B cell (primary cell): ENCODE data around the gene TRPC3. TPM values are rescaled to one million over a fixed set of nuclear protein-coding genes. Genes with fewer than 3 reads are reported as not detected.

Experiments
- ATAC-seq: fragments of 200-7000 bp; cut with Tn5 transposase; one replicate; pipeline ENCODE4 v1.10.0; 2021; ENCODE audit warnings: low read depth, mild to moderate bottlenecking, moderate number of reproducible peaks, moderate library complexity
- CTCF ChIA-PET: fragments of 350-600 bp; sonication (Branson Sonifier 250); formaldehyde crosslinking; loops from one replicate; lab custom pipeline; 2021; ENCODE audit warnings: antibody characterized with exemption, inconsistent platforms; lab: Charles Lee
- POLR2A ChIA-PET: fragments of 350-600 bp; sonication (Branson Sonifier 250); formaldehyde crosslinking; loops from one replicate; lab custom pipeline; 2021; ENCODE audit warnings: antibody characterized with exemption; lab: Charles Lee
- DNase-seq: peaks from one replicate; pipeline ENCODE4 v3.0.0; 2013
- H2AFZ ChIP-seq: 2 replicates; pipeline ENCODE4 v1.6.1; 2012; ENCODE audit warnings: mild to moderate bottlenecking, low read depth, low read length; ENCODE audit not compliant: insufficient read depth, poor library complexity, severe bottlenecking
- H3K27ac ChIP-seq, 2 donors: 1 replicate in 1 of 2; 2 replicates in 1 of 2; pipeline ENCODE4 v1.5.1; 2012 to 2013; ENCODE audit warnings: low read length in 2 of 2, mild to moderate bottlenecking in 2 of 2, moderate library complexity in 1 of 2
- H3K27me3 ChIP-seq, 4 experiments: fragments of 200-600 bp in 1 of 4; sonication (generic) in 1 of 4; replicated peaks in 1 of 4; 1 replicate in 2 of 4; 2 replicates in 2 of 4; pipeline versions ENCODE4 v1.6.1 to v1.7.0; 2013 to 2016; ENCODE audit warnings: low read length in 3 of 4, mild to moderate bottlenecking in 2 of 4, mixed read lengths in 1 of 4, moderate library complexity in 1 of 4; ENCODE audit not compliant: insufficient read depth in 4 of 4, control insufficient read depth in 3 of 4; ENCODE audit errors: control extremely low read depth in 1 of 4
- H3K36me3 ChIP-seq, 2 experiments: replicated peaks in 1 of 2; 1 replicate in 1 of 2; 2 replicates in 1 of 2; pipeline versions ENCODE4 v1.6.1 to v1.7.1; 2013; ENCODE audit warnings: low read length in 1 of 2; ENCODE audit not compliant: insufficient read depth in 2 of 2, control insufficient read depth in 1 of 2; ENCODE audit errors: control extremely low read depth in 1 of 2, extremely low read depth in 1 of 2
- H3K4me1 ChIP-seq, 2 donors: fragments of 200-600 bp in 1 of 2; sonication (generic) in 1 of 2; 1 replicate in 1 of 2; 2 replicates in 1 of 2; pipeline versions ENCODE4 v1.5.1 to v1.6.1; 2013 to 2017; ENCODE audit warnings: low read length in 2 of 2; ENCODE audit not compliant: control insufficient read depth in 2 of 2, insufficient read depth in 2 of 2
- H3K4me2 ChIP-seq: replicated peaks from 2 replicates; pipeline ENCODE3; 2012; ENCODE audit warnings: mild to moderate bottlenecking, low read depth, low read length; ENCODE audit not compliant: poor library complexity, severe bottlenecking
- H3K4me3 ChIP-seq, 5 experiments: fragments of 200-600 bp in 1 of 5; sonication (generic) in 1 of 5; 1 replicate in 3 of 5; 2 replicates in 2 of 5; pipeline versions ENCODE4 v1.5.1 to v1.7.0; 2011 to 2016; ENCODE audit warnings: low read length in 4 of 5, mild to moderate bottlenecking in 4 of 5, low read depth in 2 of 5, control low read depth in 1 of 5, moderate library complexity in 1 of 5; ENCODE audit not compliant: insufficient read depth in 1 of 5; ENCODE audit errors: control extremely low read depth in 1 of 5, extremely low read depth in 1 of 5
- H3K79me2 ChIP-seq: fragments of 200-600 bp; sonication (generic); one replicate; pipeline ENCODE4 v1.6.0; 2016; ENCODE audit warnings: low read length; ENCODE audit not compliant: control insufficient read depth, insufficient read depth
- H3K9ac ChIP-seq: fragments of 200-600 bp; sonication (generic); 2 replicates; pipeline ENCODE4 v1.6.1; 2017; ENCODE audit warnings: mild to moderate bottlenecking, low read length, moderate library complexity
- H3K9me3 ChIP-seq, 3 donors: one replicate each; pipeline versions ENCODE4 v1.6.1 to v1.7.1; 2013; ENCODE audit warnings: low read length in 2 of 3; ENCODE audit not compliant: control insufficient read depth in 2 of 3, insufficient read depth in 1 of 3; ENCODE audit errors: control extremely low read depth in 1 of 3
- H4K20me1 ChIP-seq: 2 replicates; pipeline ENCODE4 v1.6.0; 2012; ENCODE audit warnings: mild to moderate bottlenecking, low read length; ENCODE audit not compliant: insufficient read depth, control insufficient read depth, poor library complexity, severe bottlenecking
- H3K27ac Mint-ChIP-seq: one replicate; pipeline ENCODE4 v1.8.0; 2021; ENCODE audit warnings: mixed read lengths
- H3K27me3 Mint-ChIP-seq: one replicate; pipeline ENCODE4 v1.8.0; 2021; ENCODE audit warnings: mixed read lengths
- H3K4me1 Mint-ChIP-seq: one replicate; pipeline ENCODE4 v1.8.0; 2021; ENCODE audit warnings: mixed read lengths
- H3K4me3 Mint-ChIP-seq: one replicate; pipeline ENCODE4 v1.8.0; 2021; ENCODE audit warnings: mixed read lengths
- H3K9me3 Mint-ChIP-seq: one replicate; pipeline ENCODE4 v1.8.0; 2022; ENCODE audit warnings: mixed read lengths; ENCODE audit not compliant: insufficient read depth
- EZH2 ChIP-seq: IDR thresholded peaks from 2 replicates; pipeline ENCODE4 v1.6.1; 2012; ENCODE audit warnings: borderline replicate concordance, low read depth, mild to moderate bottlenecking, moderate library complexity, low read length; ENCODE audit not compliant: insufficient read depth, poor library complexity, severe bottlenecking
- WGBS: methylation state at CpG from one replicate; pipeline ENCODE4 v1.1.5; 2013; ENCODE audit warnings: missing lambda C conversion rate; ENCODE audit not compliant: insufficient coverage; 5-methylcytosine and 5-hydroxymethylcytosine counted together
- intact Hi-C: fragments of 100-400 bp; cut with micrococcal nuclease; formaldehyde crosslinking; loops from one replicate; pipeline ENCODE4 v1.10.0; 2022
- polyA plus RNA-seq: library from polyadenylated mRNA; depleted of rRNA; stranded (reverse); fragments of >200 nt; gene quantifications from 2 replicates; pipeline ENCODE4 v1.2.3, GENCODE V29; 2012
- total RNA-seq, 2 donors: library from RNA; stranded (reverse); fragments of 120-200 nt in 1 of 2; gene quantifications; 1 replicate in 1 of 2; 2 replicates in 1 of 2; pipeline versions ENCODE4 v1.2.3 to v1.2.4, GENCODE V29; 2013 to 2022
- TF ChIP-seq, protein P1 (sequence below): fragments of 200-600 bp; IDR thresholded peaks from one replicate; pipeline ENCODE4 v1.8.0; 2022; ENCODE audit warnings: antibody characterized with exemption, mild to moderate bottlenecking

The TRPC3 gene
- total and polyA plus RNA-seq, 2 donors (not counting 1 experiment from before 2014, with no cell fraction given): not detected

DNA sequence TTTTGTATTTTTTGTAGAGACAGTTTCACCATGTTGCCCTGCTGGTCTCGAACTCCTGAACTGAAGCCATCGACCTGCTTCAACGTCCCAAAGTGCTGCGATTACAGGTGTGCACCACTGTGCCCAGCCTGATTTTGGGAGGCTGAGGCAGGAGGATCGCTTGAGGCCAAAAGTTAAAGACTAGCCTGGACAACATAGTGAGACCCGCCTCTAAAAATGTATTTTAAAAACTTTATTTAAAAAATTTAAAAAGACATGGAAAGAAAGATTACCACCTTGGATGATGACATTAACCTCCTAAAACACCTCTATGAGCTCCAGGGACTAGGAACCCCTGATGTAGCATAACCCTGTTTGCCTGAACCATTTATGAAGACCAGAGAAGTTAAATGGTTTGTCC is 75.8 kb downstream of the TRPC3 start:
- Histone ChIP-seq H3K9ac (no peak overlapping the region), H3K36me3 (no peaks in the 10 kb centered on the region), H3K4me2 (no peak overlapping the region), H4K20me1 (no peaks in the 10 kb centered on the region), H3K9me3 (peaks cover 0 to 1% (median 0%) of the 10 kb centered on the region in 3 donors), H3K27me3 (peaks cover 0 to 41% (median 20%) of the 10 kb centered on the region in 4 experiments), H3K27ac (no peak overlapping the region), H3K79me2 (no peaks in the 10 kb centered on the region), H2AFZ (no peak overlapping the region), H3K4me1 (no peaks in the 10 kb centered on the region), H3K4me3 (no peak overlapping the region)
- peaks cover 41% of the 10 kb centered on the region for H3K27me3 Mint-ChIP-seq
- DNase-seq (no peak), ATAC-seq (no peak)
- ChIA-PET POLR2A (no interaction called here), CTCF (no interaction called here)
- 100% methylated on average over 2 of the region's 6 CpGs for WGBS
- H3K4me1 Mint-ChIP-seq: peaks cover under 1% of the 10 kb centered on the region
- TF ChIP-seq, protein P1, sequence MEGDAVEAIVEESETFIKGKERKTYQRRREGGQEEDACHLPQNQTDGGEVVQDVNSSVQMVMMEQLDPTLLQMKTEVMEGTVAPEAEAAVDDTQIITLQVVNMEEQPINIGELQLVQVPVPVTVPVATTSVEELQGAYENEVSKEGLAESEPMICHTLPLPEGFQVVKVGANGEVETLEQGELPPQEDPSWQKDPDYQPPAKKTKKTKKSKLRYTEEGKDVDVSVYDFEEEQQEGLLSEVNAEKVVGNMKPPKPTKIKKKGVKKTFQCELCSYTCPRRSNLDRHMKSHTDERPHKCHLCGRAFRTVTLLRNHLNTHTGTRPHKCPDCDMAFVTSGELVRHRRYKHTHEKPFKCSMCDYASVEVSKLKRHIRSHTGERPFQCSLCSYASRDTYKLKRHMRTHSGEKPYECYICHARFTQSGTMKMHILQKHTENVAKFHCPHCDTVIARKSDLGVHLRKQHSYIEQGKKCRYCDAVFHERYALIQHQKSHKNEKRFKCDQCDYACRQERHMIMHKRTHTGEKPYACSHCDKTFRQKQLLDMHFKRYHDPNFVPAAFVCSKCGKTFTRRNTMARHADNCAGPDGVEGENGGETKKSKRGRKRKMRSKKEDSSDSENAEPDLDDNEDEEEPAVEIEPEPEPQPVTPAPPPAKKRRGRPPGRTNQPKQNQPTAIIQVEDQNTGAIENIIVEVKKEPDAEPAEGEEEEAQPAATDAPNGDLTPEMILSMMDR: no peak
- no peak for TF ChIP-seq EZH2
- H3K27ac Mint-ChIP-seq: no peak overlapping the region
- intact Hi-C loops: no loop called here
- no peak overlapping the region for H3K4me3 Mint-ChIP-seq
- H3K9me3 Mint-ChIP-seq: no peaks in the 10 kb centered on the region

DNA sequence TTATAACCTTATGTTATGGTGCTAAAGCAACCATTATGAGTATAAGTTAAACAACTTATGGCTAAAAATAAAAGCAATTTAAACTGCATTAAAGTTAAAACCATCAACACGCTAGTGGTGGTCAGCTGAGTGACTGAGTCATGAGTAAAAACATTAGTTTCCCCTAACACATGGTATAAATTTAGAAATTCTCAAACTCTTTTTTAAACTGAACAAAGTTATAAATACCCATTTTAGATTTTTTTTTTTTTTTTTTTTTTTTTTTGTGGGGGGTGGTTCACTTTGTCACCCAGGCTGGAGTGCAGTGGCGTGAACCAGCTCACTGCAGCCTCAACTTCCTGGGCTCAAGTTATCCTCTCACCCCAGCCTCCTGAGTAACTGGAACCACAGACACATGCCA is 76.2 kb downstream of the TRPC3 start:
- ChIA-PET POLR2A (interaction anchor here (0.7 kb wide), 1 partner anchor 261 kb away, joined by 4 read pairs; no protein-coding TSS in a partner anchor), CTCF (no interaction called here)
- DNase-seq: no peak
- Mint-ChIP-seq H3K4me1 (peaks cover 4% of the 10 kb centered on the region), H3K4me3 (no peak overlapping the region), H3K27me3 (peaks cover 41% of the 10 kb centered on the region), H3K27ac (no peak overlapping the region), H3K9me3 (no peaks in the 10 kb centered on the region)
- H3K27me3 ChIP-seq: peaks cover 0 to 41% (median 18%) of the 10 kb centered on the region in 4 experiments
- no peak overlapping the region for H3K9ac ChIP-seq
- H3K27ac ChIP-seq: no peak overlapping the region
- no peaks in the 10 kb centered on the region for H3K79me2 ChIP-seq
- no peaks in the 10 kb centered on the region for H4K20me1 ChIP-seq
- ATAC-seq: no peak
- H3K4me2 ChIP-seq: no peak overlapping the region
- H2AFZ ChIP-seq: no peak overlapping the region
- whole genome bisulfite sequencing: no CpG with 5 or more reads among the region's 2 CpGs
- no peak for TF ChIP-seq EZH2
- TF ChIP-seq, protein P1: no peak
- H3K36me3 ChIP-seq: no peaks in the 10 kb centered on the region
- H3K4me1 ChIP-seq: peaks cover 0 to 3% of the 10 kb centered on the region in 2 donors
- intact Hi-C loops: no loop called here
- peaks cover 0 to 1% (median 0%) of the 10 kb centered on the region in 3 donors for H3K9me3 ChIP-seq
- H3K4me3 ChIP-seq: no peak overlapping the region
